Measurements from ENCODE around the gene CCNO. TPM values are rescaled to one million over a fixed set of nuclear protein-coding genes. Genes with fewer than 3 reads are reported as not detected.

CCNO gene
- total and polyA plus RNA-seq, 10 of the 15 experiments (the other 5 are each of a cell fraction or from before 2014, with no cell fraction given): 0.05 TPM; not detected in 9

- H3K4me1 ChIP-seq (ENCODE audit: control insufficient read depth, insufficient read depth, low read length): no peaks in the 10 kb centered on the region
- TF ChIP-seq ZBTB11 (CRISPR knock-in tag; IDR thresholded peaks at IDR 0.05) (no peak), CTCF (IDR thresholded peaks at IDR 0.05 in 2 of 3, conservative IDR thresholded peaks at IDR 0.05 in 1 of 3; ENCODE audit: control insufficient read depth in 2 of 3, extremely low read depth in 1 of 3, insufficient read depth in 1 of 3, low read depth in 3 of 3, low read length in 3 of 3) (no peak), SMARCA5 (IDR thresholded peaks at IDR 0.05) (no peak), RCOR1 (conservative IDR thresholded peaks at IDR 0.05; ENCODE audit: low read depth, low read length) (no peak), SPI1 (IDR thresholded peaks at IDR 0.05; ENCODE audit: borderline replicate concordance, insufficient read depth, low read depth, low read length) (no peak), CBFB (IDR thresholded peaks at IDR 0.05; ENCODE audit: low read depth) (no peak), RELB (IDR thresholded peaks at IDR 0.05; ENCODE audit: low read depth) (no peak), YBX1 (IDR thresholded peaks at IDR 0.05) (no peak), PKNOX1 (IDR thresholded peaks at IDR 0.05) (no peak)
- TF ChIP-seq, protein P1, sequence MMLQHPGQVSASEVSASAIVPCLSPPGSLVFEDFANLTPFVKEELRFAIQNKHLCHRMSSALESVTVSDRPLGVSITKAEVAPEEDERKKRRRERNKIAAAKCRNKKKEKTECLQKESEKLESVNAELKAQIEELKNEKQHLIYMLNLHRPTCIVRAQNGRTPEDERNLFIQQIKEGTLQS (IDR thresholded peaks at IDR 0.05; ENCODE audit: borderline replicate concordance, extremely low read depth, low read depth, low read length): no peak
- TF ChIP-seq, protein P2, sequence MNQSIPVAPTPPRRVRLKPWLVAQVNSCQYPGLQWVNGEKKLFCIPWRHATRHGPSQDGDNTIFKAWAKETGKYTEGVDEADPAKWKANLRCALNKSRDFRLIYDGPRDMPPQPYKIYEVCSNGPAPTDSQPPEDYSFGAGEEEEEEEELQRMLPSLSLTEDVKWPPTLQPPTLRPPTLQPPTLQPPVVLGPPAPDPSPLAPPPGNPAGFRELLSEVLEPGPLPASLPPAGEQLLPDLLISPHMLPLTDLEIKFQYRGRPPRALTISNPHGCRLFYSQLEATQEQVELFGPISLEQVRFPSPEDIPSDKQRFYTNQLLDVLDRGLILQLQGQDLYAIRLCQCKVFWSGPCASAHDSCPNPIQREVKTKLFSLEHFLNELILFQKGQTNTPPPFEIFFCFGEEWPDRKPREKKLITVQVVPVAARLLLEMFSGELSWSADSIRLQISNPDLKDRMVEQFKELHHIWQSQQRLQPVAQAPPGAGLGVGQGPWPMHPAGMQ (IDR thresholded peaks at IDR 0.05; ENCODE audit: borderline replicate concordance): no peak
These were observed 16.7 kb upstream of the CCNO start for GRCh38 chr5:55250064-55250463.

More at GRCh38 chr5:55250064-55250463, 16.7 kb upstream of the CCNO start:
- ATAC-seq (no peak), DNase-seq (ENCODE audit: low read depth, low spot score) (no peak), FAIRE-seq (no peak)
- no peaks in the 10 kb centered on the region for H3K36me3 ChIP-seq (ENCODE audit: control insufficient read depth in 2 of 2, insufficient read depth in 2 of 2, low read length in 1 of 2)
- H2AFZ ChIP-seq (ENCODE audit: control insufficient read depth, low read depth, low read length): no peak overlapping the region
- H3K4me2 ChIP-seq (ENCODE audit: control insufficient read depth, insufficient read depth): no peak overlapping the region
- peaks cover 0 to 2% of the 10 kb centered on the region in 2 experiments; a peak in 1 of 4 replicates for H3K27me3 ChIP-seq (replicated peaks in 1 of 2; ENCODE audit: control insufficient read depth in 2 of 2, insufficient read depth in 2 of 2, low read length in 1 of 2)
- no peaks in the 10 kb centered on the region for H4K20me1 ChIP-seq (ENCODE audit: control insufficient read depth, insufficient read depth)
- H3K27ac ChIP-seq (ENCODE audit: control insufficient read depth, insufficient read depth): no peak overlapping the region
- intact Hi-C loops (cut with micrococcal nuclease; ENCODE audit: unreplicated experiment): no loop called here
- H3K4me3 ChIP-seq: no peak overlapping the region
- ChIA-PET CTCF (no interaction called here), POLR2A (no interaction called here), RAD21 (ENCODE audit: unreplicated experiment) (no interaction called here), SMC1A (ENCODE audit: uncharacterized antibody, unreplicated experiment) (no interaction called here)
- no peaks in the 10 kb centered on the region; the same call in 2 of the 3 replicates for H3K9me3 ChIP-seq (replicated peaks; ENCODE audit: control insufficient read depth, insufficient read depth, low read length)
- WGBS (ENCODE audit: insufficient coverage, insufficient replicate concordance, low lambda C conversion rate, missing lambda C conversion rate): 81% methylated on average over 1 of the region's 1 CpG
- in situ Hi-C loops (cut with MboI): no loop called here
- BruUV-seq (replicated peaks): no TSS peak
- no peak overlapping the region for H3K9ac ChIP-seq (ENCODE audit: control insufficient read depth, insufficient read depth, low read length)
- H3K79me2 ChIP-seq (ENCODE audit: control insufficient read depth, insufficient read depth, low read length): no peaks in the 10 kb centered on the region

Data from GM12878 (cell line).